ENCODE measurements around the gene FAM47E.

The FAM47E gene

GRCh38 chr4:76266627-76267026 lies 15.1 kb downstream of the FAM47E start:
- TF ChIP-seq EGR1 (IDR thresholded peaks at IDR 0.05) (no peak), ZBTB7A (IDR thresholded peaks at IDR 0.05; ENCODE audit: low read depth) (no peak), CREB1 (IDR thresholded peaks at IDR 0.05; ENCODE audit: low read depth) (no peak), RAD21 (IDR thresholded peaks at IDR 0.05; ENCODE audit: low read depth) (no peak), MAX (IDR thresholded peaks at IDR 0.05) (no peak), TAF1 (IDR thresholded peaks at IDR 0.05; ENCODE audit: low read depth) (no peak), YY1 (IDR thresholded peaks at IDR 0.05; ENCODE audit: low read depth) (no peak), TEAD4 (IDR thresholded peaks at IDR 0.05) (no peak), EP300 (IDR thresholded peaks at IDR 0.05; ENCODE audit: borderline replicate concordance) (no peak), REST (IDR thresholded peaks at IDR 0.05; ENCODE audit: low read depth) (no peak), CEBPB (IDR thresholded peaks at IDR 0.05) (no peak), TCF12 (IDR thresholded peaks at IDR 0.05; ENCODE audit: low read depth) (no peak), USF1 (IDR thresholded peaks at IDR 0.05) (no peak), FOXM1 (IDR thresholded peaks at IDR 0.05; ENCODE audit: borderline replicate concordance, low read depth) (no peak), NFIC (IDR thresholded peaks at IDR 0.05) (no peak)

- no peak for TF ChIP-seq MAX (IDR thresholded peaks at IDR 0.05)
- TF ChIP-seq FOXM1 (IDR thresholded peaks at IDR 0.05; ENCODE audit: borderline replicate concordance, low read depth) = no peak
- TF ChIP-seq REST (IDR thresholded peaks at IDR 0.05; ENCODE audit: low read depth) = no peak
Observed at GRCh38 chr4:76267811-76268210, 16.3 kb downstream of the FAM47E start.

- no peak for TF ChIP-seq YY1 (IDR thresholded peaks at IDR 0.05; ENCODE audit: low read depth)
- no peak for TF ChIP-seq FOXM1 (IDR thresholded peaks at IDR 0.05; ENCODE audit: borderline replicate concordance, low read depth)
- no peak for TF ChIP-seq TCF12 (IDR thresholded peaks at IDR 0.05; ENCODE audit: low read depth)
- no peak for TF ChIP-seq MAX (IDR thresholded peaks at IDR 0.05)
- TF ChIP-seq TEAD4 (IDR thresholded peaks at IDR 0.05) = no peak
- TF ChIP-seq EGR1 (IDR thresholded peaks at IDR 0.05) = no peak
Observed at GRCh38 chr4:76270244-76271175, 19.0 kb downstream of the FAM47E start.

- no peak for TF ChIP-seq ZBTB7A (IDR thresholded peaks at IDR 0.05; ENCODE audit: low read depth)
- no peak for TF ChIP-seq TCF12 (IDR thresholded peaks at IDR 0.05; ENCODE audit: low read depth)
- TF ChIP-seq USF1 (IDR thresholded peaks at IDR 0.05) = no peak
- TF ChIP-seq EGR1 (IDR thresholded peaks at IDR 0.05) = no peak
- no peak for TF ChIP-seq REST (IDR thresholded peaks at IDR 0.05; ENCODE audit: low read depth)
- TF ChIP-seq TEAD4 (IDR thresholded peaks at IDR 0.05) = no peak
- TF ChIP-seq RAD21 (IDR thresholded peaks at IDR 0.05; ENCODE audit: low read depth) = no peak
- no peak for TF ChIP-seq FOXM1 (IDR thresholded peaks at IDR 0.05; ENCODE audit: borderline replicate concordance, low read depth)
- TF ChIP-seq CREB1 (IDR thresholded peaks at IDR 0.05; ENCODE audit: low read depth) = no peak
- TF ChIP-seq NFIC (IDR thresholded peaks at IDR 0.05) = no peak
Observed at GRCh38 chr4:76271248-76271647, 19.7 kb downstream of the FAM47E start.
